HUES64 (cell line): ENCODE results near the gene PRPSAP2.

Experiments used
- H3K27ac ChIP-seq: 2 replicates; pipeline ENCODE4 v1.7.0; 2013; ENCODE audit warnings: low read depth, low read length, inconsistent platforms
- H3K27me3 ChIP-seq: 2 replicates; pipeline ENCODE4 v1.6.1; 2013; ENCODE audit warnings: mild to moderate bottlenecking, low read length; ENCODE audit not compliant: insufficient read depth
- H3K36me3 ChIP-seq: 2 replicates; pipeline ENCODE4 v1.6.1; 2013; ENCODE audit warnings: mild to moderate bottlenecking, low read length; ENCODE audit not compliant: insufficient read depth
- H3K4me1 ChIP-seq: 2 replicates; pipeline ENCODE4 v1.6.1; 2013; ENCODE audit warnings: mild to moderate bottlenecking, low read length, moderate library complexity; ENCODE audit not compliant: insufficient read depth
- H3K4me3 ChIP-seq: 2 replicates; pipeline ENCODE4 v1.5.1; 2013; ENCODE audit warnings: mild to moderate bottlenecking, low read length, moderate library complexity
- H3K9ac ChIP-seq: 2 replicates; pipeline ENCODE4 v1.6.1; 2013; ENCODE audit warnings: mild to moderate bottlenecking, low read depth, low read length
- H3K9me3 ChIP-seq: 2 replicates; pipeline ENCODE4 v1.6.1; 2013; ENCODE audit warnings: low read depth, low read length; ENCODE audit not compliant: insufficient read depth
- WGBS: fragments of 150-250, 120-280 bp; methylation state at CpG from one replicate; pipeline ENCODE4 v1.1.7; 2013; ENCODE audit warnings: missing lambda C conversion rate; 5-methylcytosine and 5-hydroxymethylcytosine counted together

Gene PRPSAP2

GRCh38 chr17:18971801-18972200, 113.9 kb downstream of the PRPSAP2 start:
- WGBS: 98% methylated on average over 7 of the region's 7 CpGs
- H3K4me1 ChIP-seq: peaks cover 11% of the 10 kb centered on the region
- no peak overlapping the region for H3K27ac ChIP-seq
- no peak overlapping the region for H3K4me3 ChIP-seq
- no peaks in the 10 kb centered on the region for H3K9me3 ChIP-seq
- H3K36me3 ChIP-seq: peaks cover 53% of the 10 kb centered on the region
- no peaks in the 10 kb centered on the region for H3K27me3 ChIP-seq
- no peak overlapping the region for H3K9ac ChIP-seq

GRCh38 chr17:18974407-18975149, 116.6 kb downstream of the PRPSAP2 start:
- H3K36me3 ChIP-seq: peaks cover 81% of the 10 kb centered on the region
- no peaks in the 10 kb centered on the region for H3K9me3 ChIP-seq
- no peak overlapping the region for H3K27ac ChIP-seq
- H3K4me3 ChIP-seq: no peak overlapping the region
- 93% methylated on average over 10 of the region's 10 CpGs for WGBS
- no peaks in the 10 kb centered on the region for H3K27me3 ChIP-seq
- no peaks in the 10 kb centered on the region for H3K4me1 ChIP-seq
- H3K9ac ChIP-seq: no peak overlapping the region

- Histone ChIP-seq H3K4me1 (no peaks in the 10 kb centered on the region), H3K9ac (no peak overlapping the region), H3K9me3 (no peaks in the 10 kb centered on the region), H3K36me3 (peaks cover 76% of the 10 kb centered on the region), H3K27ac (no peak overlapping the region), H3K27me3 (no peaks in the 10 kb centered on the region), H3K4me3 (no peak overlapping the region)
- WGBS: 96% methylated on average over 13 of the region's 13 CpGs
Measured at GRCh38 chr17:18975597-18975996, 117.7 kb downstream of the PRPSAP2 start.

- Histone ChIP-seq H3K4me3 (no peak overlapping the region), H3K27me3 (no peaks in the 10 kb centered on the region), H3K9ac (no peak overlapping the region), H3K9me3 (no peaks in the 10 kb centered on the region), H3K27ac (no peak overlapping the region), H3K36me3 (peaks cover 70% of the 10 kb centered on the region), H3K4me1 (no peaks in the 10 kb centered on the region)
- 88% methylated on average over 4 of the region's 4 CpGs for WGBS
Measured at GRCh38 chr17:18976201-18976600, 118.3 kb downstream of the PRPSAP2 start.

- Histone ChIP-seq H3K9me3 (no peaks in the 10 kb centered on the region), H3K4me1 (peaks cover 3% of the 10 kb centered on the region; the same call in 1 of the 2 replicates), H3K36me3 (peaks cover 62% of the 10 kb centered on the region), H3K27ac (no peak overlapping the region), H3K27me3 (no peaks in the 10 kb centered on the region), H3K9ac (no peak overlapping the region), H3K4me3 (no peak overlapping the region)
- 95% methylated on average over 4 of the region's 4 CpGs for WGBS
Measured at GRCh38 chr17:18977021-18977420, 119.1 kb downstream of the PRPSAP2 start.

DNA sequence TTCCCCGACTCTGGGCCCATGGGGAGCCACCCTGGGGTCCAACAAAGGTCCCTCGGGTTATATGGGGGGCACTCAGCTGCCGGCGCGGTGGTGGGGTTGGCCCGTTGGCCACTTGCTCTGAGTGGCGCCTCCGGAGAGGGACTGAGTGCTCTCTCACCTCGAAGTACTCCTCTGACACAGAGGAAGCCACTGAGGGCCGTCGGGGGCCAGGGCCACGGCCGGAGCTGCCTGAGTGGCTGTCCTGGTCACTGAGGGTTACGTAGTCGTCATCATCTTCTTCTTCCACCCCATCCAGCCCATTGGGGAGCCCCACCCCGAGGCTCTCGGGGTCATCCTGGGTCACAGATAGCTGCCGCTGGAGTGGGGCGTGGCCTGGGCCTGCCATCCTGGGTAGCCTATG, 119.7 kb downstream of the PRPSAP2 start:
- Histone ChIP-seq H3K36me3 (peaks cover 59% of the 10 kb centered on the region), H3K27ac (no peak overlapping the region), H3K27me3 (no peaks in the 10 kb centered on the region), H3K4me3 (no peak overlapping the region), H3K9ac (no peak overlapping the region), H3K9me3 (no peaks in the 10 kb centered on the region), H3K4me1 (peaks cover 3% of the 10 kb centered on the region; the same call in 1 of the 2 replicates)
- WGBS: 97% methylated on average over 19 of the region's 19 CpGs

- Histone ChIP-seq H3K9ac (no peak overlapping the region), H3K4me1 (peaks cover 3% of the 10 kb centered on the region; the same call in 1 of the 2 replicates), H3K4me3 (no peak overlapping the region), H3K27ac (no peak overlapping the region), H3K36me3 (peaks cover 55% of the 10 kb centered on the region), H3K27me3 (no peaks in the 10 kb centered on the region), H3K9me3 (no peaks in the 10 kb centered on the region)
- WGBS: 93% methylated on average over 13 of the region's 13 CpGs
Measured at GRCh38 chr17:18978050-18978449, 120.1 kb downstream of the PRPSAP2 start.

- Histone ChIP-seq H3K36me3 (peaks cover 53% of the 10 kb centered on the region), H3K27ac (no peak overlapping the region), H3K27me3 (no peaks in the 10 kb centered on the region), H3K9ac (no peak overlapping the region), H3K9me3 (no peaks in the 10 kb centered on the region), H3K4me1 (peaks cover 3% of the 10 kb centered on the region; the same call in 1 of the 2 replicates), H3K4me3 (no peak overlapping the region)
- WGBS: 96% methylated on average over 17 of the region's 17 CpGs
Measured at GRCh38 chr17:18978655-18979054, 120.7 kb downstream of the PRPSAP2 start.
